GM12878 (cell line): Measurements from ENCODE around the gene DENND1A. TPM values are rescaled to one million over a fixed set of nuclear protein-coding genes. Genes with fewer than 3 reads are reported as not detected.

Experiments
- ATAC-seq: fragments of 200-7000 bp; cut with Tn5 transposase; 3 replicates; pipeline ENCODE4 v1.9.1; 2020; ENCODE audit warnings: mild to moderate bottlenecking, moderate library complexity
- BruUV-seq: library from RNA; stranded (reverse); fragments of 400-500 nt; replicated peaks from 2 replicates; lab custom pipeline; 2021; lab: Mats Ljungman, UMichigan
- CTCF ChIA-PET: fragments of 300-600 bp; sonication (Branson Sonifier 250); formaldehyde crosslinking; extraction: SDS; loops from one replicate; lab custom pipeline; 2021; ENCODE audit warnings: inconsistent platforms; lab: Yijun Ruan, JAX
- POLR2A ChIA-PET: fragments of 350-600 bp; formaldehyde crosslinking; extraction: SDS; loops from one replicate; lab custom pipeline; 2021; ENCODE audit warnings: inconsistent platforms; lab: Charles Lee
- RAD21 ChIA-PET: fragments of 300-600 bp; sonication (Branson Sonifier 250); formaldehyde crosslinking; loops from one replicate; lab custom pipeline; 2023; ENCODE audit warnings: antibody characterized with exemption; ENCODE audit not compliant: unreplicated experiment; lab: Charles Lee
- SMC1A ChIA-PET: fragments of 300-600 bp; sonication (Branson Sonifier 250); formaldehyde crosslinking; loops from one replicate; lab custom pipeline; 2023; ENCODE audit not compliant: unreplicated experiment, uncharacterized antibody; lab: Charles Lee
- DNase-seq: peaks from one replicate; pipeline ENCODE4 v3.0.0-alpha.2; 2011; ENCODE audit warnings: low read depth, low spot score
- FAIRE-seq: peaks from 3 replicates; lab custom pipeline; 2011; peaks lifted over from hg19 to GRCh38; lab: Jason Lieb, UNC
- H2AFZ ChIP-seq: 2 replicates; pipeline ENCODE4 v1.6.0; 2011; ENCODE audit warnings: low read depth, low read length, control low read depth; ENCODE audit not compliant: control insufficient read depth
- H3K27ac ChIP-seq: 2 replicates; pipeline ENCODE4 v1.5.1; 2011; ENCODE audit warnings: control low read depth; ENCODE audit not compliant: control insufficient read depth, insufficient read depth
- H3K27me3 ChIP-seq, 2 experiments: replicated peaks in 1 of 2; 2 replicates each; pipeline versions ENCODE4 v1.6.0 to v1.6.1; 2011; ENCODE audit warnings: low read length in 1 of 2; ENCODE audit not compliant: control insufficient read depth in 2 of 2, insufficient read depth in 2 of 2
- H3K36me3 ChIP-seq, 2 experiments: 2 replicates each; pipeline ENCODE4 v1.5.1; 2011; ENCODE audit warnings: low read length in 1 of 2; ENCODE audit not compliant: control insufficient read depth in 2 of 2, insufficient read depth in 2 of 2
- H3K4me1 ChIP-seq: 2 replicates; pipeline ENCODE4 v1.6.1; 2011; ENCODE audit warnings: mild to moderate bottlenecking, low read length, moderate library complexity, mixed read lengths; ENCODE audit not compliant: control insufficient read depth, insufficient read depth
- H3K4me2 ChIP-seq: 2 replicates; pipeline ENCODE4 v1.6.0; 2011; ENCODE audit warnings: control low read depth; ENCODE audit not compliant: control insufficient read depth, insufficient read depth
- H3K4me3 ChIP-seq: fragments of 200-600 bp; sonication (generic); 2 replicates; pipeline ENCODE4 v1.5.1; 2016
- H3K79me2 ChIP-seq: 2 replicates; pipeline ENCODE4 v1.6.0; 2011; ENCODE audit warnings: low read length; ENCODE audit not compliant: control insufficient read depth, insufficient read depth
- H3K9ac ChIP-seq: 2 replicates; pipeline ENCODE4 v1.8.0; 2011; ENCODE audit warnings: low read length, control low read depth, mixed read lengths; ENCODE audit not compliant: control insufficient read depth, insufficient read depth
- H3K9me3 ChIP-seq: replicated peaks from 3 replicates; pipeline ENCODE4 v1.5.1; 2011; ENCODE audit warnings: mild to moderate bottlenecking, low read length; ENCODE audit not compliant: control insufficient read depth, insufficient read depth
- H4K20me1 ChIP-seq: 2 replicates; pipeline ENCODE4 v1.6.0; 2011; ENCODE audit not compliant: control insufficient read depth, insufficient read depth
- BCL11A ChIP-seq: IDR thresholded peaks from 2 replicates; pipeline ENCODE4 v1.6.1; 2011; ENCODE audit warnings: low read depth, low read length
- CHD2 ChIP-seq: IDR thresholded peaks from 2 replicates; pipeline ENCODE4 v1.6.1; 2011; ENCODE audit warnings: low read depth, low read length, improper control_type of control experiment, borderline replicate concordance
- FOS ChIP-seq: IDR thresholded peaks from 3 replicates; pipeline ENCODE4 v1.6.1; 2011; ENCODE audit warnings: borderline replicate concordance; ENCODE audit not compliant: insufficient read length; ENCODE audit errors: extremely low read depth
- HDAC2 ChIP-seq: fragments of 200-600 bp; sonication (generic); IDR thresholded peaks from 2 replicates; pipeline ENCODE4 v1.6.1; 2017
- JUND ChIP-seq: IDR thresholded peaks from 2 replicates; pipeline ENCODE4 v1.6.1; 2012; ENCODE audit warnings: low read depth, mild to moderate bottlenecking, low read length, improper control_type of control experiment, moderate library complexity
- MAX ChIP-seq: IDR thresholded peaks from 2 replicates; pipeline ENCODE4 v1.6.1; 2012; ENCODE audit warnings: low read depth, low read length, improper control_type of control experiment
- MTA3 ChIP-seq: IDR thresholded peaks from 2 replicates; pipeline ENCODE4 v1.6.1; 2012; ENCODE audit warnings: low read length, inconsistent platforms, borderline replicate concordance
- MYC ChIP-seq: IDR thresholded peaks from 2 replicates; pipeline ENCODE4 v1.6.1; 2011; ENCODE audit warnings: mild to moderate bottlenecking, low read length, moderate library complexity, inconsistent platforms; ENCODE audit not compliant: insufficient read depth, insufficient replicate concordance, insufficient read length, severe bottlenecking
- RBBP5 ChIP-seq: fragments of 200-600 bp; sonication (generic); conservative IDR thresholded peaks from 2 replicates; pipeline ENCODE4 v1.6.1; 2016
- SIN3A ChIP-seq: IDR thresholded peaks from 2 replicates; pipeline ENCODE4 v1.6.1; 2012; ENCODE audit warnings: low read depth, low read length, improper control_type of control experiment
- WGBS: methylation state at CpG from one replicate; pipeline ENCODE4 v1.1.6; 2016; ENCODE audit warnings: low lambda C conversion rate; ENCODE audit not compliant: insufficient replicate concordance, insufficient coverage; ENCODE audit errors: missing lambda C conversion rate; 5-methylcytosine and 5-hydroxymethylcytosine counted together
- in situ Hi-C: fragments of 300-500 bp; cut with MboI; formaldehyde crosslinking; loops from 9 replicates; pipeline ENCODE4 v1.14.3; 2018; ENCODE audit warnings: mixed read lengths
- intact Hi-C: fragments of 100-400 bp; cut with micrococcal nuclease; formaldehyde crosslinking; loops from one replicate; pipeline ENCODE4 v1.14.2; 2022; ENCODE audit not compliant: unreplicated experiment
- polyA plus RNA-seq, 11 experiments: library from polyadenylated mRNA; depleted of rRNA in 4 of 11; unstranded in 6 of 11; stranded (reverse) in 5 of 11; fragments of >200 nt; fragmentation: Nextera tagmentation in 4 of 11; fragmentation: Illumina TruSeq in 1 of 11; extraction: Ambion mirVana in 4 of 11; extraction: Trizol in 1 of 11; gene quantifications; 1 replicate in 1 of 11; 2 replicates in 10 of 11; pipeline versions ENCODE4 v1.2.1 to v1.2.3, GENCODE V29; 2011 to 2016; ENCODE audit warnings: inconsistent platforms in 2 of 11, missing spikeins in 2 of 11, low read depth in 1 of 11
- total RNA-seq, 4 experiments: library from RNA; depleted of rRNA in 3 of 4; stranded (reverse); fragments of >200 nt in 3 of 4; fragmentation: Illumina TruSeq in 1 of 4; extraction: Trizol in 1 of 4; gene quantifications; 2 replicates each; pipeline versions ENCODE4 v1.2.1 to v1.2.3, GENCODE V29; 2013 to 2021

Gene DENND1A
- total and polyA plus RNA-seq, 10 of the 15 experiments (the other 5 are each of a cell fraction or from before 2014, with no cell fraction given): 14.1 to 48.6 (median 35.2) TPM

GRCh38 chr9:123952641-123953495 is 22.9 kb upstream of the DENND1A start (continued):
- no peak for TF ChIP-seq JUND
- no peak for TF ChIP-seq SIN3A
- no peak for TF ChIP-seq RBBP5

GRCh38 chr9:123948286-123948685 is 18.4 kb upstream of the DENND1A start:
- POLR2A ChIA-PET: no interaction called here

More at GRCh38 chr9:123948286-123948685, 18.4 kb upstream of the DENND1A start:
- no peak overlapping the region for H2AFZ ChIP-seq
- no peaks in the 10 kb centered on the region for H3K9me3 ChIP-seq
- H3K36me3 ChIP-seq: no peaks in the 10 kb centered on the region
- SMC1A ChIA-PET: interaction anchor here (0.7 to 2.0 kb wide), 4 partner anchors 7 to 410 kb away, joined by 3 to 7 read pairs (median 4); no protein-coding TSS in a partner anchor
- no peak for TF ChIP-seq BCL11A
- no peak for TF ChIP-seq MAX
- TF ChIP-seq MTA3: no peak
- no peak for TF ChIP-seq MYC
- TF ChIP-seq FOS: no peak
- no peak for TF ChIP-seq CHD2
- TF ChIP-seq HDAC2: no peak
- TF ChIP-seq, all 136 proteins: peak for 0
- no peak for FAIRE-seq
- ChIA-PET RAD21 (interaction anchor here (1.4 to 1.5 kb wide), 2 partner anchors 10 to 92 kb away, joined by 3 to 4 read pairs; no protein-coding TSS in a partner anchor), CTCF (interaction anchor here (1.7 kb wide), 1 partner anchor 13 kb away, joined by 6 read pairs; no protein-coding TSS in a partner anchor)
- Histone ChIP-seq H3K4me2 (no peak overlapping the region), H3K4me1 (no peaks in the 10 kb centered on the region), H4K20me1 (no peaks in the 10 kb centered on the region), H3K27ac (no peak overlapping the region), H3K4me3 (no peak overlapping the region), H3K9ac (no peak overlapping the region), H3K27me3 (no peaks in the 10 kb centered on the region), H3K79me2 (no peaks in the 10 kb centered on the region)
- no peak for ATAC-seq
- DNase-seq: no peak
- in situ Hi-C loops: no loop called here
- BruUV-seq: no TSS peak
- intact Hi-C loops: no loop called here
- WGBS: 14% methylated on average over 3 of the region's 3 CpGs
